CD4-positive, alpha-beta T cell (primary cell): Measurements from ENCODE around the gene PCNX3. TPM values are rescaled to one million over a fixed set of nuclear protein-coding genes. Genes with fewer than 3 reads are reported as not detected.
A peak's percentile ranks its signal among the peaks of the same experiment; 100 is the strongest.

ENCODE experiments used
- ATAC-seq: fragments of 200-7000 bp; cut with Tn5 transposase; one replicate; pipeline ENCODE4 v1.10.0; 2022; ENCODE audit warnings: mild to moderate bottlenecking; ENCODE audit not compliant: poor library complexity
- CTCF ChIA-PET: fragments of 350-600 bp; sonication (Branson Sonifier 250); formaldehyde crosslinking; loops from one replicate; lab custom pipeline; 2021; ENCODE audit warnings: antibody characterized with exemption, inconsistent platforms; lab: Charles Lee
- POLR2A ChIA-PET: fragments of 350-600 bp; sonication (Branson Sonifier 250); formaldehyde crosslinking; loops from one replicate; lab custom pipeline; 2021; ENCODE audit warnings: antibody characterized with exemption, inconsistent platforms; lab: Charles Lee
- DNase-seq, 14 experiments: peaks; one replicate each; pipeline ENCODE4 v3.0.0-alpha.2; 2013 to 2020; ENCODE audit warnings: mixed read lengths in 2 of 14
- H3K27ac ChIP-seq, 2 donors: one replicate each; pipeline versions ENCODE4 v1.5.1 to v1.7.0; 2013; ENCODE audit warnings: low read length in 2 of 2, low read depth in 1 of 2, mild to moderate bottlenecking in 1 of 2
- H3K27me3 ChIP-seq, 2 experiments: 1 replicate in 1 of 2; 2 replicates in 1 of 2; pipeline versions ENCODE4 v1.6.1 to v1.7.0; 2013; ENCODE audit warnings: low read length in 2 of 2, control low read depth in 1 of 2, mild to moderate bottlenecking in 1 of 2, moderate library complexity in 1 of 2; ENCODE audit not compliant: insufficient read depth in 2 of 2, control insufficient read depth in 1 of 2
- H3K36me3 ChIP-seq: one replicate; pipeline ENCODE4 v1.6.1; 2013; ENCODE audit warnings: low read length, control low read depth; ENCODE audit not compliant: insufficient read depth
- H3K4me1 ChIP-seq: one replicate; pipeline ENCODE4 v1.6.1; 2013; ENCODE audit warnings: low read length, control low read depth; ENCODE audit not compliant: insufficient read depth
- H3K4me3 ChIP-seq: one replicate; pipeline ENCODE4 v1.5.1; 2013; ENCODE audit warnings: mild to moderate bottlenecking, low read length, moderate library complexity
- H3K9me3 ChIP-seq, 2 experiments: 1 replicate in 1 of 2; 2 replicates in 1 of 2; pipeline versions ENCODE4 v1.6.1 to v1.7.0; 2013; ENCODE audit warnings: low read length in 2 of 2, mild to moderate bottlenecking in 2 of 2, control low read depth in 1 of 2, moderate library complexity in 1 of 2; ENCODE audit not compliant: control insufficient read depth in 1 of 2, insufficient read depth in 1 of 2
- H3K27ac Mint-ChIP-seq: one replicate; pipeline ENCODE4 v1.8.0; 2020; ENCODE audit warnings: mixed read lengths
- H3K27me3 Mint-ChIP-seq: one replicate; pipeline ENCODE4 v1.8.0; 2021; ENCODE audit warnings: mixed read lengths
- H3K36me3 Mint-ChIP-seq: one replicate; pipeline ENCODE4 v1.8.0; 2021; ENCODE audit warnings: low read depth, mixed read lengths
- H3K4me1 Mint-ChIP-seq: one replicate; pipeline ENCODE4 v1.8.0; 2021; ENCODE audit warnings: low read depth, mixed read lengths
- H3K4me3 Mint-ChIP-seq: one replicate; pipeline ENCODE4 v1.8.0; 2020; ENCODE audit warnings: mild to moderate bottlenecking, mixed read lengths
- H3K9me3 Mint-ChIP-seq: one replicate; pipeline ENCODE4 v1.8.0; 2020; ENCODE audit warnings: mixed read lengths
- CTCF ChIP-seq: fragments of 200-600 bp; IDR thresholded peaks from one replicate; pipeline ENCODE4 v1.8.0; 2022; ENCODE audit warnings: antibody characterized with exemption, mild to moderate bottlenecking
- intact Hi-C, 2 experiments: fragments of 100-400 bp; cut with DNase I in 1 of 2; cut with micrococcal nuclease in 1 of 2; formaldehyde crosslinking; loops; one replicate each; pipeline versions ENCODE4 v1.15.1 to v1.9.0; 2023 to 2025; cut with DNase I, micrococcal nuclease
- total RNA-seq, 174 experiments: library from RNA in 2 of 174; stranded (reverse) in 2 of 174; gene quantifications; one replicate each; pipeline ENCODE4 v1.2.3 and lab custom pipeline; 2021 to 2026

PCNX3 gene
- total RNA-seq, 2 experiments from 2014 or later, result 37.3 to 40.5 TPM

GRCh38 chr11:65574109-65574810 lies 41.3 kb upstream of the PCNX3 start:
- H3K36me3 ChIP-seq, result peaks cover 25% of the 10 kb centered on the region
- peaks cover 70% of the 10 kb centered on the region for H3K4me1 Mint-ChIP-seq
- peaks cover 82% of the 10 kb centered on the region for H3K4me1 ChIP-seq
- H3K9me3 Mint-ChIP-seq, result no peaks in the 10 kb centered on the region
- no peaks in the 10 kb centered on the region for H3K27me3 Mint-ChIP-seq
- H3K4me3 ChIP-seq, result peak overlapping the region; percentile 89
- ATAC-seq (peak; percentile 21), DNase-seq (peak; percentile 65 to 97 (median 79))
- peak overlapping the region; percentile 98 for H3K4me3 Mint-ChIP-seq
- H3K27me3 ChIP-seq, result no peaks in the 10 kb centered on the region
- peak; percentile 99 for TF ChIP-seq CTCF
- intact Hi-C loops, result loop anchor here (1.0 to 10.0 kb wide), 6 partner anchors 14 to 547 kb away; partner anchors contain the start of genes MAP3K11 (in 1 of the 2), PCNX3 (in 1 of the 2), RELA (in 1 of the 2) and SCYL1 (in 1 of the 2)
- H3K27ac ChIP-seq, result peak overlapping the region; percentile 87 to 99
- ChIA-PET POLR2A (interaction anchor here (1.4 to 5.5 kb wide), 16 partner anchors 8 to 285 kb away, joined by 3 to 92 read pairs (median 19); partner anchors contain the start of genes LTBP3, MALAT1, MAP3K11 and PCNX3), CTCF (interaction anchor here (1.3 to 4.4 kb wide), 6 partner anchors 14 to 34 kb away, joined by 7 to 64 read pairs (median 22); no protein-coding TSS in a partner anchor)
- H3K27ac Mint-ChIP-seq, result peak overlapping the region; percentile 98
- H3K9me3 ChIP-seq, result no peaks in the 10 kb centered on the region
- H3K36me3 Mint-ChIP-seq, result peaks cover 51% of the 10 kb centered on the region

- intact Hi-C loops, result loop anchor here (1.0 to 10.0 kb wide), 6 partner anchors 13 to 548 kb away; partner anchors contain the start of genes MAP3K11 (in 1 of the 2), PCNX3 (in 1 of the 2), RELA (in 1 of the 2) and SCYL1 (in 1 of the 2)
- TF ChIP-seq CTCF, result no peak
- ATAC-seq (peak; percentile 5), DNase-seq (peak in 2 of 14 experiments; percentile 47 to 79)
- peaks cover 32% of the 10 kb centered on the region for H3K36me3 ChIP-seq
- H3K9me3 ChIP-seq, result no peaks in the 10 kb centered on the region
- peaks cover 78% of the 10 kb centered on the region for H3K4me1 ChIP-seq
- POLR2A ChIA-PET, result interaction anchor here (1.1 to 3.6 kb wide), 20 partner anchors 9 to 440 kb away, joined by 4 to 42 read pairs (median 12); partner anchors contain the start of genes LTBP3, MALAT1, PCNX3 and SCYL1
- H3K27ac Mint-ChIP-seq, result peak overlapping the region; percentile 98
- H3K4me3 ChIP-seq, result peak overlapping the region; percentile 89
- no peaks in the 10 kb centered on the region for H3K9me3 Mint-ChIP-seq
- H3K4me3 Mint-ChIP-seq, result peak overlapping the region; percentile 98
- H3K27me3 ChIP-seq, result no peaks in the 10 kb centered on the region
- CTCF ChIA-PET, result interaction anchor here (0.9 to 4.1 kb wide), 3 partner anchors 13 to 35 kb away, joined by 3 to 31 read pairs (median 30); no protein-coding TSS in a partner anchor
- peak overlapping the region; percentile 87 to 99 for H3K27ac ChIP-seq
- peaks cover 46% of the 10 kb centered on the region for H3K36me3 Mint-ChIP-seq
- H3K4me1 Mint-ChIP-seq, result peaks cover 62% of the 10 kb centered on the region
- no peaks in the 10 kb centered on the region for H3K27me3 Mint-ChIP-seq
Measured at GRCh38 chr11:65574811-65575567, 40.6 kb upstream of the PCNX3 start.
